GM12878 (cell line): ENCODE results near the gene ZNF148. TPM values are rescaled to one million over a fixed set of nuclear protein-coding genes. Genes with fewer than 3 reads are reported as not detected.

ENCODE experiments used
- ATAC-seq: fragments of 200-7000 bp; cut with Tn5 transposase; 3 replicates; pipeline ENCODE4 v1.9.1; 2020; ENCODE audit warnings: mild to moderate bottlenecking, moderate library complexity
- BruUV-seq: library from RNA; stranded (reverse); fragments of 400-500 nt; replicated peaks from 2 replicates; lab custom pipeline; 2021; lab: Mats Ljungman, UMichigan
- CTCF ChIA-PET: fragments of 300-600 bp; sonication (Branson Sonifier 250); formaldehyde crosslinking; extraction: SDS; loops from one replicate; lab custom pipeline; 2021; ENCODE audit warnings: inconsistent platforms; lab: Yijun Ruan, JAX
- POLR2A ChIA-PET: fragments of 350-600 bp; formaldehyde crosslinking; extraction: SDS; loops from one replicate; lab custom pipeline; 2021; ENCODE audit warnings: inconsistent platforms; lab: Charles Lee
- RAD21 ChIA-PET: fragments of 300-600 bp; sonication (Branson Sonifier 250); formaldehyde crosslinking; loops from one replicate; lab custom pipeline; 2023; ENCODE audit warnings: antibody characterized with exemption; ENCODE audit not compliant: unreplicated experiment; lab: Charles Lee
- SMC1A ChIA-PET: fragments of 300-600 bp; sonication (Branson Sonifier 250); formaldehyde crosslinking; loops from one replicate; lab custom pipeline; 2023; ENCODE audit not compliant: unreplicated experiment, uncharacterized antibody; lab: Charles Lee
- DNase-seq: peaks from one replicate; pipeline ENCODE4 v3.0.0-alpha.2; 2011; ENCODE audit warnings: low read depth, low spot score
- FAIRE-seq: peaks from 3 replicates; lab custom pipeline; 2011; peaks lifted over from hg19 to GRCh38; lab: Jason Lieb, UNC
- H2AFZ ChIP-seq: 2 replicates; pipeline ENCODE4 v1.6.0; 2011; ENCODE audit warnings: low read depth, low read length, control low read depth; ENCODE audit not compliant: control insufficient read depth
- H3K27ac ChIP-seq: 2 replicates; pipeline ENCODE4 v1.5.1; 2011; ENCODE audit warnings: control low read depth; ENCODE audit not compliant: control insufficient read depth, insufficient read depth
- H3K27me3 ChIP-seq, 2 experiments: replicated peaks in 1 of 2; 2 replicates each; pipeline versions ENCODE4 v1.6.0 to v1.6.1; 2011; ENCODE audit warnings: low read length in 1 of 2; ENCODE audit not compliant: control insufficient read depth in 2 of 2, insufficient read depth in 2 of 2
- H3K36me3 ChIP-seq, 2 experiments: 2 replicates each; pipeline ENCODE4 v1.5.1; 2011; ENCODE audit warnings: low read length in 1 of 2; ENCODE audit not compliant: control insufficient read depth in 2 of 2, insufficient read depth in 2 of 2
- H3K4me1 ChIP-seq: 2 replicates; pipeline ENCODE4 v1.6.1; 2011; ENCODE audit warnings: mild to moderate bottlenecking, low read length, moderate library complexity, mixed read lengths; ENCODE audit not compliant: control insufficient read depth, insufficient read depth
- H3K4me2 ChIP-seq: 2 replicates; pipeline ENCODE4 v1.6.0; 2011; ENCODE audit warnings: control low read depth; ENCODE audit not compliant: control insufficient read depth, insufficient read depth
- H3K4me3 ChIP-seq: fragments of 200-600 bp; sonication (generic); 2 replicates; pipeline ENCODE4 v1.5.1; 2016
- H3K79me2 ChIP-seq: 2 replicates; pipeline ENCODE4 v1.6.0; 2011; ENCODE audit warnings: low read length; ENCODE audit not compliant: control insufficient read depth, insufficient read depth
- H3K9ac ChIP-seq: 2 replicates; pipeline ENCODE4 v1.8.0; 2011; ENCODE audit warnings: low read length, control low read depth, mixed read lengths; ENCODE audit not compliant: control insufficient read depth, insufficient read depth
- H3K9me3 ChIP-seq: replicated peaks from 3 replicates; pipeline ENCODE4 v1.5.1; 2011; ENCODE audit warnings: mild to moderate bottlenecking, low read length; ENCODE audit not compliant: control insufficient read depth, insufficient read depth
- H4K20me1 ChIP-seq: 2 replicates; pipeline ENCODE4 v1.6.0; 2011; ENCODE audit not compliant: control insufficient read depth, insufficient read depth
- ATF7 ChIP-seq: fragments of 450-650 bp; IDR thresholded peaks from 2 replicates; pipeline ENCODE4 v1.6.1; 2016; ENCODE audit warnings: low read depth, mild to moderate bottlenecking
- CEBPZ ChIP-seq: fragments of 150-350 bp; IDR thresholded peaks from 2 replicates; pipeline ENCODE4 v1.6.1; 2016; ENCODE audit warnings: low read depth, low read length
- CREM ChIP-seq: IDR thresholded peaks from 2 replicates; pipeline ENCODE4 v1.6.1; 2014; ENCODE audit warnings: antibody characterized with exemption, low read depth
- EP300 ChIP-seq, 2 experiments: fragments of 150-350 bp in 1 of 2; IDR thresholded peaks; 2 replicates each; pipeline ENCODE4 v1.6.1; 2011 to 2012; ENCODE audit warnings: low read depth in 2 of 2, low read length in 2 of 2, borderline replicate concordance in 1 of 2, improper control_type of control experiment in 1 of 2, inconsistent platforms in 1 of 2; ENCODE audit not compliant: control insufficient read depth in 1 of 2
- EZH2 ChIP-seq: IDR thresholded peaks from 2 replicates; pipeline ENCODE4 v1.6.1; 2012; ENCODE audit warnings: low read depth, mild to moderate bottlenecking, control low read depth, inconsistent platforms, low read length, borderline replicate concordance; ENCODE audit not compliant: control insufficient read depth
- GATAD2B ChIP-seq: fragments of 450-650 bp; conservative IDR thresholded peaks from 2 replicates; pipeline ENCODE4 v1.6.1; 2017; ENCODE audit warnings: low read depth, mild to moderate bottlenecking, moderate library complexity
- KAT2A ChIP-seq: conservative IDR thresholded peaks from 2 replicates; pipeline ENCODE4 v1.6.1; 2011; ENCODE audit warnings: low read depth, low read length; ENCODE audit not compliant: control insufficient read depth
- MXI1 ChIP-seq: fragments of 150-350 bp; IDR thresholded peaks from 2 replicates; pipeline ENCODE4 v1.6.1; 2011; ENCODE audit warnings: low read depth, mild to moderate bottlenecking, inconsistent platforms, low read length, improper control_type of control experiment
- NRF1 ChIP-seq: conservative IDR thresholded peaks from 2 replicates; pipeline ENCODE4 v1.6.1; 2011; ENCODE audit warnings: mild to moderate bottlenecking, low read depth, low read length, improper control_type of control experiment
- PKNOX1 ChIP-seq: fragments of 450-650 bp; IDR thresholded peaks from 2 replicates; pipeline ENCODE4 v1.6.1; 2016; ENCODE audit warnings: mild to moderate bottlenecking
- POLR2AphosphoS2 ChIP-seq: IDR thresholded peaks from 2 replicates; pipeline ENCODE4 v1.6.1; 2011; ENCODE audit warnings: low read depth, mild to moderate bottlenecking, low read length, improper control_type of control experiment, moderate library complexity
- RFX5 ChIP-seq: IDR thresholded peaks from 2 replicates; pipeline ENCODE4 v1.6.1; 2011; ENCODE audit warnings: low read depth, low read length, improper control_type of control experiment
- WRNIP1 ChIP-seq: IDR thresholded peaks from 2 replicates; pipeline ENCODE4 v1.6.1; 2011; ENCODE audit warnings: low read depth, low read length, improper control_type of control experiment, borderline replicate concordance
- ZNF207 ChIP-seq: fragments of 450-650 bp; IDR thresholded peaks from 2 replicates; pipeline ENCODE4 v1.6.1; 2014; ENCODE audit warnings: antibody characterized with exemption, mild to moderate bottlenecking, borderline replicate concordance
- WGBS: methylation state at CpG from one replicate; pipeline ENCODE4 v1.1.6; 2016; ENCODE audit warnings: low lambda C conversion rate; ENCODE audit not compliant: insufficient replicate concordance, insufficient coverage; ENCODE audit errors: missing lambda C conversion rate; 5-methylcytosine and 5-hydroxymethylcytosine counted together
- in situ Hi-C: fragments of 300-500 bp; cut with MboI; formaldehyde crosslinking; loops from 9 replicates; pipeline ENCODE4 v1.14.3; 2018; ENCODE audit warnings: mixed read lengths
- intact Hi-C: fragments of 100-400 bp; cut with micrococcal nuclease; formaldehyde crosslinking; loops from one replicate; pipeline ENCODE4 v1.14.2; 2022; ENCODE audit not compliant: unreplicated experiment
- polyA plus RNA-seq, 11 experiments: library from polyadenylated mRNA; depleted of rRNA in 4 of 11; unstranded in 6 of 11; stranded (reverse) in 5 of 11; fragments of >200 nt; fragmentation: Nextera tagmentation in 4 of 11; fragmentation: Illumina TruSeq in 1 of 11; extraction: Ambion mirVana in 4 of 11; extraction: Trizol in 1 of 11; gene quantifications; 1 replicate in 1 of 11; 2 replicates in 10 of 11; pipeline versions ENCODE4 v1.2.1 to v1.2.3, GENCODE V29; 2011 to 2016; ENCODE audit warnings: inconsistent platforms in 2 of 11, missing spikeins in 2 of 11, low read depth in 1 of 11
- total RNA-seq, 4 experiments: library from RNA; depleted of rRNA in 3 of 4; stranded (reverse); fragments of >200 nt in 3 of 4; fragmentation: Illumina TruSeq in 1 of 4; extraction: Trizol in 1 of 4; gene quantifications; 2 replicates each; pipeline versions ENCODE4 v1.2.1 to v1.2.3, GENCODE V29; 2013 to 2021
- TF ChIP-seq, protein P1 (sequence below): IDR thresholded peaks from 2 replicates; pipeline ENCODE4 v1.6.1; 2012; ENCODE audit warnings: mild to moderate bottlenecking, low read depth, low read length

Gene ZNF148
- total and polyA plus RNA-seq, 10 of the 15 experiments (the other 5 are each of a cell fraction or from before 2014, with no cell fraction given): 8.6 to 40.4 (median 26.7) TPM

DNA sequence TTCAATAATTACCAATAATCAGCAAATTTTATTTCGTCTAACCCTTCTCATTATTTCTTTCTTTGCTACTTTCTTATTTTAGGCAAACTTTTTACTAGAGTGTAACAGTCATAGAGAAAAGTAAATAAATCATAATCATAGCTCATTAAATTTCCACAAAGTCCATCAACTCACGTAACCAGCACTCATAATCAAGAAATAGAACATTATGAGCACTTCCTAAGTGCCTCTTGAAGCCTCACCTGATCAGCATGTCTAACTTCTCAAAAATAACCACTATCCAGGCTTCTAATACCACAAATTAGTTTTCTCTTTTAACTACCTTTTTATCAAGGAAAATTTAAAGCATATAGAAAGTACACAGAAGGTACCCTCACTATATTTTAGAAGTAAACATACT lies 124.2 kb downstream of the ZNF148 start:
- Histone ChIP-seq H3K4me3 (no peak overlapping the region), H3K9me3 (no peaks in the 10 kb centered on the region), H3K9ac (no peak overlapping the region), H3K4me1 (no peaks in the 10 kb centered on the region), H3K36me3 (peaks cover 0 to 3% of the 10 kb centered on the region in 2 experiments; a peak in 1 of 4 replicates), H2AFZ (no peak overlapping the region), H3K27ac (no peak overlapping the region), H3K27me3 (no peaks in the 10 kb centered on the region), H3K4me2 (no peak overlapping the region), H3K79me2 (no peaks in the 10 kb centered on the region), H4K20me1 (no peaks in the 10 kb centered on the region)
- ChIA-PET SMC1A (interaction anchor here (1.0 kb wide), 1 partner anchor 261 kb away, joined by 3 read pairs; no protein-coding TSS in a partner anchor), POLR2A (no interaction called here), CTCF (no interaction called here), RAD21 (no interaction called here)
- no TSS peak for BruUV-seq
- intact Hi-C loops (no loop called here), in situ Hi-C loops (no loop called here)
- FAIRE-seq (no peak), DNase-seq (no peak), ATAC-seq (no peak)
- WGBS: 100% methylated on average over 2 of the region's 2 CpGs
- TF ChIP-seq GATAD2B: no peak
- TF ChIP-seq WRNIP1: no peak
- no peak for TF ChIP-seq ZNF207
- no peak for TF ChIP-seq MXI1
- TF ChIP-seq EZH2: no peak
- TF ChIP-seq KAT2A: no peak
- no peak for TF ChIP-seq POLR2AphosphoS2
- no peak for TF ChIP-seq RFX5
- TF ChIP-seq PKNOX1: no peak
- TF ChIP-seq NRF1: no peak
- TF ChIP-seq CEBPZ: no peak
- TF ChIP-seq EP300 (IDR thresholded peaks at IDR 0.05; ENCODE audit: borderline replicate concordance in 1 of 2, control insufficient read depth in 1 of 2, low read depth in 2 of 2, low read length in 2 of 2): no peak
- no peak for TF ChIP-seq ATF7
- TF ChIP-seq, protein P1, sequence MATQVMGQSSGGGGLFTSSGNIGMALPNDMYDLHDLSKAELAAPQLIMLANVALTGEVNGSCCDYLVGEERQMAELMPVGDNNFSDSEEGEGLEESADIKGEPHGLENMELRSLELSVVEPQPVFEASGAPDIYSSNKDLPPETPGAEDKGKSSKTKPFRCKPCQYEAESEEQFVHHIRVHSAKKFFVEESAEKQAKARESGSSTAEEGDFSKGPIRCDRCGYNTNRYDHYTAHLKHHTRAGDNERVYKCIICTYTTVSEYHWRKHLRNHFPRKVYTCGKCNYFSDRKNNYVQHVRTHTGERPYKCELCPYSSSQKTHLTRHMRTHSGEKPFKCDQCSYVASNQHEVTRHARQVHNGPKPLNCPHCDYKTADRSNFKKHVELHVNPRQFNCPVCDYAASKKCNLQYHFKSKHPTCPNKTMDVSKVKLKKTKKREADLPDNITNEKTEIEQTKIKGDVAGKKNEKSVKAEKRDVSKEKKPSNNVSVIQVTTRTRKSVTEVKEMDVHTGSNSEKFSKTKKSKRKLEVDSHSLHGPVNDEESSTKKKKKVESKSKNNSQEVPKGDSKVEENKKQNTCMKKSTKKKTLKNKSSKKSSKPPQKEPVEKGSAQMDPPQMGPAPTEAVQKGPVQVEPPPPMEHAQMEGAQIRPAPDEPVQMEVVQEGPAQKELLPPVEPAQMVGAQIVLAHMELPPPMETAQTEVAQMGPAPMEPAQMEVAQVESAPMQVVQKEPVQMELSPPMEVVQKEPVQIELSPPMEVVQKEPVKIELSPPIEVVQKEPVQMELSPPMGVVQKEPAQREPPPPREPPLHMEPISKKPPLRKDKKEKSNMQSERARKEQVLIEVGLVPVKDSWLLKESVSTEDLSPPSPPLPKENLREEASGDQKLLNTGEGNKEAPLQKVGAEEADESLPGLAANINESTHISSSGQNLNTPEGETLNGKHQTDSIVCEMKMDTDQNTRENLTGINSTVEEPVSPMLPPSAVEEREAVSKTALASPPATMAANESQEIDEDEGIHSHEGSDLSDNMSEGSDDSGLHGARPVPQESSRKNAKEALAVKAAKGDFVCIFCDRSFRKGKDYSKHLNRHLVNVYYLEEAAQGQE: no peak
- TF ChIP-seq CREM: no peak
